ENCODE results near the gene LAX1.

DNA sequence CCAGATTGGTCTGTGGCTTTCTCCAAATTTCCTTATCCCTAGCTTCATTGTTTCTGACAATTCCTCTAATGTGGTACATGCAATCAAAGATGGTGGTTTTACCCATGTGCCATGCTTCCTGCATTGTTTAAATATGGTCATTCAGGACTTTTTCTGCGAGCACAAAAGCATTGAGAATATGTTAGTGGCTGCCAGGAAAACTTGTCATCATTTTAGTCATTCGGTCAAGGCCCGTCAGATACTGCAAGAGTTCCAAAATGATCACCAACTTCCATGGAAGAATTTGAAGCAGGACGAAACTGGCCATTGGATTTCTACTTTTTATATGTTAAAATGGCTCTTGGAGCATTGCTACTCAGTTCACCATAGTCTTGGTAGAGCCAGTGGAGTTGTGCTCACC, 34.2 kb downstream of the LAX1 start:
- TF ChIP-seq, protein P1, sequence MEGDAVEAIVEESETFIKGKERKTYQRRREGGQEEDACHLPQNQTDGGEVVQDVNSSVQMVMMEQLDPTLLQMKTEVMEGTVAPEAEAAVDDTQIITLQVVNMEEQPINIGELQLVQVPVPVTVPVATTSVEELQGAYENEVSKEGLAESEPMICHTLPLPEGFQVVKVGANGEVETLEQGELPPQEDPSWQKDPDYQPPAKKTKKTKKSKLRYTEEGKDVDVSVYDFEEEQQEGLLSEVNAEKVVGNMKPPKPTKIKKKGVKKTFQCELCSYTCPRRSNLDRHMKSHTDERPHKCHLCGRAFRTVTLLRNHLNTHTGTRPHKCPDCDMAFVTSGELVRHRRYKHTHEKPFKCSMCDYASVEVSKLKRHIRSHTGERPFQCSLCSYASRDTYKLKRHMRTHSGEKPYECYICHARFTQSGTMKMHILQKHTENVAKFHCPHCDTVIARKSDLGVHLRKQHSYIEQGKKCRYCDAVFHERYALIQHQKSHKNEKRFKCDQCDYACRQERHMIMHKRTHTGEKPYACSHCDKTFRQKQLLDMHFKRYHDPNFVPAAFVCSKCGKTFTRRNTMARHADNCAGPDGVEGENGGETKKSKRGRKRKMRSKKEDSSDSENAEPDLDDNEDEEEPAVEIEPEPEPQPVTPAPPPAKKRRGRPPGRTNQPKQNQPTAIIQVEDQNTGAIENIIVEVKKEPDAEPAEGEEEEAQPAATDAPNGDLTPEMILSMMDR (IDR thresholded peaks at IDR 0.05): no peak
- no peak for TF ChIP-seq POLR2AphosphoS5 (IDR thresholded peaks at IDR 0.05; ENCODE audit: low read depth, low read length)

All from Panc1 (cell line).